Activated naive CD4-positive, alpha-beta T cell (primary cell): ENCODE results near the gene BACH1.
"Not testable (repeated sequence)": the region's sequence is repeated elsewhere in the genome, so short reads cannot be mapped to it uniquely, and the experiment has no call there.

ENCODE experiments used
- DNase-seq, 4 experiments: peaks; one replicate each; lab custom pipeline; 2025; lab: John Stamatoyannopoulos, UW

The BACH1 gene

GRCh38 chr21:29298348-29299045 lies at the start of gene BACH1:
TSS of gene BACH1 (plus strand) at chr21:29298922. CDS start at chr21:29321281, 22,359 bp downstream.
- peak; percentile 57 to 82 (median 75) for DNase-seq

- not testable (repeated sequence) for DNase-seq
Observed at GRCh38 chr21:29249289-29249688, 49.4 kb upstream of the BACH1 start.

- no peak for DNase-seq
Observed at GRCh38 chr21:29250636-29251035, 48.1 kb upstream of the BACH1 start.

- not testable (repeated sequence) for DNase-seq
Observed at GRCh38 chr21:29253861-29254260, 44.9 kb upstream of the BACH1 start.

- no peak for DNase-seq
Observed at GRCh38 chr21:29254550-29254949, 44.2 kb upstream of the BACH1 start.

- no peak for DNase-seq
Observed at GRCh38 chr21:29256126-29256910, 42.4 kb upstream of the BACH1 start.

- DNase-seq = no peak
Observed at GRCh38 chr21:29257701-29258100, 41.0 kb upstream of the BACH1 start.

GRCh38 chr21:29258626-29259338 lies 39.9 kb upstream of the BACH1 start:
- DNase-seq = no peak

GRCh38 chr21:29260461-29260860 lies 38.3 kb upstream of the BACH1 start:
- DNase-seq = no peak

GRCh38 chr21:29261555-29262540 lies 36.9 kb upstream of the BACH1 start:
- DNase-seq = no peak

GRCh38 chr21:29264721-29265120 lies 34.0 kb upstream of the BACH1 start:
- no peak for DNase-seq

- DNase-seq = peak in 2 of 4 experiments; percentile 0 to 6
Observed at GRCh38 chr21:29265690-29266479, 32.8 kb upstream of the BACH1 start.

GRCh38 chr21:29267666-29268065 lies 31.1 kb upstream of the BACH1 start:
- DNase-seq = no peak

- no peak for DNase-seq
Observed at GRCh38 chr21:29271927-29272333, 26.8 kb upstream of the BACH1 start.

- DNase-seq = no peak
Observed at GRCh38 chr21:29277442-29277841, 21.3 kb upstream of the BACH1 start.

GRCh38 chr21:29279558-29279957 lies 19.2 kb upstream of the BACH1 start:
- no peak for DNase-seq

GRCh38 chr21:29281801-29282200 lies 16.9 kb upstream of the BACH1 start:
- not testable (repeated sequence) for DNase-seq

GRCh38 chr21:29287383-29287782 lies 11.3 kb upstream of the BACH1 start:
- DNase-seq = no peak

- no peak for DNase-seq
Observed at GRCh38 chr21:29288239-29288638, 10.5 kb upstream of the BACH1 start.

- DNase-seq = no peak
Observed at GRCh38 chr21:29289317-29289716, 9.4 kb upstream of the BACH1 start.

GRCh38 chr21:29290240-29290639 lies 8.5 kb upstream of the BACH1 start:
- no peak for DNase-seq
